Inferior parietal cortex (tissue), 1 donor: ENCODE measurements around the gene ZNF154.
A peak's percentile ranks its signal among the peaks of the same experiment; 100 is the strongest.
"Not testable (repeated sequence)": the region's sequence is repeated elsewhere in the genome, so short reads cannot be mapped to it uniquely, and the experiment has no call there.

ENCODE experiments used
- DNase-seq: peaks from one replicate; pipeline ENCODE4 v3.0.0-alpha.2; 2016; ENCODE audit errors: extremely low spot score

Gene ZNF154

DNA sequence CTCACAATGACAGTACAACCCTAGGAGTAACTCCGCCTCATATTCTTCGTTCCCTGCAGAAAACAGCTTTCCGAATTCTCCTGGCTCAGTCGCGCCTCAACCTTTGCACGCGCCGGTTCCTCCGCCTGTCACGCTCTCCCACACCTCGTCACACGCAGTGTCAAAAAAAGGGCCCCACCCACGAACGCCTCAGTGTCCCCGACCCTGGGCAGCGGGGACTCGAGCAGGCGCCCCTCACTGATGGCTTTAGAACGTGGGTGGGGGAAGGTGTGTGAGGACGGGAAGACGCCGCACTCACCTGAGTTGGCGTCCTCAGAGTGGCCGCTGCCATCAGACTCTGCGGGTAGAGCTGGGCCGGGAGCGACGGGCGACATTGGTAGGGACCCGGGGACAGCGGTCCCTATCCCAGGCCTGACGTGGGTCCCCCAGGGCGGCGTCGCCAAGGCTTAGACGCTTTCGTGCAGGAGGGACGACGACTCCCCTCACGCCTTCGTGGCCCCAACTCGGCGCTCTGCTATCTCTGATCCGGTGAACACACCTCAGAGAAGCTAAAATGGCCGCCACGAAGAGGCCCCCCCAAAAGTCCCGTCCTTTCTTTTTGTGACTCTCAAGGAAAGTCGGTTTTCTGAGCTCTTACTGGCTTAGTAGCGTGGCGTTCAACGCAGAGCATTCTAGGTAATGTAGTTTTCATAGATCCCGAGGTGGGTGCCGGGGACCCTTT, at the start of gene ZNF154:
ZNF154 (minus strand) TSS at position 564 of the 721 bp plus-strand sequence; CDS start at position 331, 233 bp downstream.
- DNase-seq = peak; percentile 75

DNA sequence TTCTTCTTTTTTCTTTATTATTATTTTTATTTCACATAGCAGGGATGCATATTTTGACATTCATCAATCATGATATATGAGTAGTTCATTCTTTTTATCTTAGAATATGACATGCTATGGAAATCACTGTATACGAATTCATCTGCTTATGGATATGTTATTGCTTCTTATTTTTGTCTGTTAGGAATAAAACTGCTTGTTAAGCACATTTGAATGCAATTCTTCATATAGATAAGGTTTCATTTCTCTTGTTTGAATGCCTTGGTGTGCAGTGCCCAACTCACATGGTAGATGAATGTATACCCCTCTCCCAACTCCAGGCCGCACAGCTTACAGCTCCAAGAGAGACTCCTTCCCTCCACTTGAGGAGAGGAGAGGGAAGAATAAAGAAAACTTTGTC, 48.9 kb upstream of the ZNF154 start:
- DNase-seq = no peak

DNA sequence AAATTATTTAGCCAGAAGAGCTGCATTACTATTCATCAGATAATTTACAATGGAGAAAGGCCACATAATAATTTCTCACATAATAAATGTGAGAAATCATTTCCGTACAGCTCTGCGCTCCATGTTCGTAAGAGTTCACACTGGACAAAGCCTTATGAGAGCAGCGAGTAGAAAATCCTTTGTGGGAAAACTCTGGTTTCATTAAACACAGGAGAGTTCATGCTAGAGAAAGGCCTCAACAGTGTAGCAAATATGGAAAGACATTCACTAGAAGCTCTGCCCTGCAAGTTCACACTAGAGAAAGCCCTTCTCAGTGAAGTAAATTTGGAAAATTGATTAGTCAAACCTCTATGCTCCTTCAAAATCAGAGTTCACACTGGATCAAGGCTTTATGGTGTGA, 46.0 kb upstream of the ZNF154 start:
- no peak for DNase-seq

DNA sequence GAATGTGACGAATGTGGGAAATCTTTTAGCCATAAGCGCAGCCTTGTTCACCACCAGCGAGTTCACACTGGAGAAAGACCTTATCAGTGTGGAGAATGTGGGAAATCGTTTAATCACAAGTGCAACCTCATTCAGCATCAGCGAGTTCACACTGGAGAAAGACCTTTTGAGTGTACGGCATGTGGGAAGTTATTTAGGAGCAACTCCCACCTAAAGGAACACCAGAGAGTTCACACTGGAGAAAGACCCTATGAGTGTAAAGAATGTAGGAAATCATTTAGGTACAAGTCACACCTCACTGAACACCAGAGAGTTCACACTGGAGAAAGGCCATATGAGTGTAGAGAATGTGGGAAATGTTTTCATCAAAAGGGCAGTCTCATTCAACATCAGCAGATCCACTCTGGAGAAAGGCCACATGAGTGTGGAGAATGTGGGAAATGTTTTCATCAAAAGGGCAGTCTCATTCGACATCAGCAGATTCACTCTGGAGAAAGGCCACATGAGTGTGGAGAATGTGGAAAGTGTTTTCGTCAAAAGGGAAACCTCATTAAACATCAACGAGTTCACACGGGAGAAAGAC, 45.2 kb upstream of the ZNF154 start:
- no peak for DNase-seq

DNA sequence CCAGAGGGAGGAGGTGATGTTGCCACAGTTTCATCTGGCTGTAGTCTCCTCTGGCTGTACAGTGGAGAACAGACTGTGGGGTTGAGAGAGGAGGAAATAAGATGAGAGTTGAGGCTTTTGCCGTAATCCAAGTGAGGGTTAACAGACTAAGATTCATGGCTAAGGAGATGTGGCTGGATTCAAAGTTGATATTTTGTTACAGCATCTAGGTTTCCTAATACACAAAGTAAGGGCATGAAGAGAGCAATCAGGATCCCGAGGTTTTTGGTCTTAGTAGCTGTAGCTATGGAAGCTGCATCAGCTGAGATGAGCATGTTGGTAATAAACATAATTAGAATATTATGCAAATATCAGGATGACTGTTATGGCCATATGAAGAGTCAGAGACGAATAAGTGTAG, 39.0 kb upstream of the ZNF154 start:
- no peak for DNase-seq

DNA sequence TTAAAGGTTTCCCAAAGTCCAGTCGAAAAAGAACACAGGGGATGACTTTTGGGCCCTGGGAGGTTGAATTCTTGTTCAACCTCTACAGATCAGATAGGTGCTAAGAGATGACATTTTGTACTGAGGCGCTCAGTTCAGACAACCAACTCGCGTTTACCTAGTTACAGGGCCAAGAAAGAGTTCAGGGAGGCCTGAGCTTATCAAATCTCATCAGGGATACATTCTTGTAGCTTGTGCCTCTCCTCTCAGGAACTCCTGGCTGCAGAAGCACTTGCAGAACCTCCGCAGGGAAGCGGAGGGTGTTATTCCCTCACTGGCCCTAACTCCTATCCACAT, 38.4 kb upstream of the ZNF154 start:
- DNase-seq = no peak

DNA sequence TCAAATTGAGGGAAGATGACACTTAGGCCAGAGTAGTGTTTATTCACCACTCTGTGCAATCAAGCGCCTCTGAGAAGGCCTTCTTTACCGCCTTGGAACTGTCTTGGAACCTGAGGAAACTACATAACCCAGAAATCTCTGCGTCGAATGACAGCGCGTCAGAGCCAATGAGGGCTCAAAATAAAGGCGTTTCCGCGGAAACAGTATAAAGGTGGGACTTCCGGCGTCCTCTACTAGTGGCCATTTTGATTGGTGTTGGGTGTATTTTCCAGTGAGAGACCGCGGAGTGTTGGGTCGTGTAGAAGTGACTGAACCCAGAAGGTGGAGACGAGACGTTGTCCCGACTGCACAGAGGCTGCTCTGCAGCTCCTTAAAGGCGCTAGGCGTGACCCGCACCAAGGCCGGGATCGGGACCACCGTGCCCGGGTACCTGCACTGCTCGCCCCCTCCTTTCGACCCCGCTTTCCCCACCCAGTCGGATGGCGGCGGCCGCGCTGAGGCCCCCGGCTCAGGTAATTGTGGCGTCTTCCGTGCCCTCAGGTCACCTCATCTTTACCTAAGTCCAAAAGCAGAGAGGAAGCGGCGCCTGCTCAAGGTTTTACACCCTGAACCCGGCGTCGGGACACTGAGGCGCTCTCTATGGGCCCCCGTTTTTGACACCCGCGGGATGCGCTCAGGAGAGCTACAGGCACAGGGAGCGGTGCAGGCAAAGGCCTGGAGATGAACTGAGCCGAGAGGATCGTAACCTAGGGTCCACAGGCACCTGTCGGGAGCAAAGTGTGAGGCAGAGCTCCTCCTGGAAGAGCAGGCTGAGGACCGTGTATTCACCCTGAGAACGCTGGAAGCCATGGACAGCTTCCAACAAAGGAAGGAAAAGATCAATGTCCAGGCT, 37.8 kb upstream of the ZNF154 start, which contains the start of gene ZNF776:
ZNF776 (plus strand) TSS at position 236 of the 892 bp plus-strand sequence; CDS start at position 480, 244 bp downstream.
- DNase-seq = peak; percentile 99

DNA sequence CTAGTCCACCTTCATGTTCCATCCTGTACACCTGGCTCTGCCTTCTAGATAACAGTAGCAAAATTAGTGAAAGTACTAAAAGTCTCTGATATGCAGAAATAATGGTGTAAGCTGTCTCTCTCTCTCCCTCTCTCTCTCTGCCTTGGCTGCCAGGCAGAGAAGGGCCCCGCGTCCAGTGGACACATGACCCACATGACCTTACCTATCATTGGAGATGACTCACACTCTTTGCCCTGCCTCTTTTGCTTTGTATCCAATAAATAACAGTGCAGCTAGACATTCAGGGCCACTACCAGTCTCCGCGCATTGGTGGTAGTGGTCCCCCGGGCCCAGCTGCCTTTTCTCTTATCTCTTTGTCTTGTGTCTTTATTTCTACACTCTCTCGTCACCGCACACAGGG, 29.8 kb upstream of the ZNF154 start:
- DNase-seq = not testable (repeated sequence)

DNA sequence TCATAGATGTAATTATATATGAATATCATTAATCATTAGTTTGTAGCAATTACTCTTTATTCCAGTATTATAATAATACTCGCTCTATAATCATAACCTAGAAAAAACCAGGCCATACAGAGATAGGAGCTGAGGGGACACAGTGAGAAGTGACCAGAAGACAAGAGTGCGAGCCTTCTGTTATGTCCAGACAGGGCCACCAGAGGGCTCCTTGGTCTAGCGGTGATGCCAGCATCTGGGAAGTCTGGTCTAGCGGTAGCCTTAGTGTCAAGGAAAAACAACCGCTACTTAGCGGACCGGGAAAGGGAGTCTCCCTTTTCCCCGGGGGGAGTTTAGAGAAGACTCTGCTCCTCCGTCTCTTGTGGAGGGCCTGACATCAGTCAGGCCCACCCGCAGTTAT, 29.3 kb upstream of the ZNF154 start:
- peak; percentile 19 for DNase-seq

DNA sequence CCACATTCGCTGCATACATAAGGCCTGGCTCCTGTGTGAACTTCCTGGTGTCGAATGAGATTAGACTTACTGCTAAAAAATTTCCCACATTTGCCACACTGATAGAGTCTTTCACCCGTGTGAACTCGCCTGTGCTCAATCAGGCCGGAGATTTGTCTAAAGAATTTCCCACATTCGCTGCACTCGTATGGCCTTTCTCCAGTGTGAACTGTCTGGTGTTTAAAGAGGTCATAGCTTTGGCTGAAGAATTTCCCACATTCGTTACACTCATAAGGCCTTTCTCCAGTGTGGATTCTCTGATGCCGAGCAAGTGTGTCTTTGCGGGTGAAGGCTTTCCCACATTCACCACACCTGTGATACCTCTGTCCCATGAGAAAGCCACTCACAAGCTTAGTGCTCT, 11.9 kb upstream of the ZNF154 start:
- no peak for DNase-seq

DNA sequence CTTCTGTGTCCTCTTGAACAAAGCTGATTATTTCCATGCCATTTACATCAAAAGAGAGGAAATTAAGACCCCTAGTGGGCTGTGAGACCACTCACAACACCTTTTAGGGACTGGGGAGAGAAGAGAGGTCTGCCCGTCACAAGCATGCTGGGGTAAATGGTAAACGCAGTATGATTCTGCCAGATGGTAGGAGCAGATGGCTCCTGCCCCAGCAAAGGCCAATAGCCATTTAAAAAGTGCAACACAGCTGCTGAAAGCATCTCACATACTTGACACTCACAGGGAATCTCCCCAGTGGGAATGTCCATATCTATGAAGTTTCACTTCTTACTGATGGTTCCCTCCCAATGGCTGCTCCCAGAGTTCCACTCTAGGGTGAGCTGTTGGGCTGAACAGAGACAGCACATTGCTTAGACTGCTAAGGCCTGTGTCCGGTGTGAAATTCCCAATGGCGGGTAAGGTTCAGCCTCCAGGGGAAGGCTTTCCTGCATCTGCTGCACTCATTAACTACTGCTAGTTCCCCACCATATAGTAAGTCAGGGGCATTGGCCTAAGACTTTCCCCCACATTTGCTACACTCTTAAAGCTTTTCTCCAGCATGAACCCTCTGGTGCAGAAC, 11.0 kb upstream of the ZNF154 start:
- DNase-seq = no peak

DNA sequence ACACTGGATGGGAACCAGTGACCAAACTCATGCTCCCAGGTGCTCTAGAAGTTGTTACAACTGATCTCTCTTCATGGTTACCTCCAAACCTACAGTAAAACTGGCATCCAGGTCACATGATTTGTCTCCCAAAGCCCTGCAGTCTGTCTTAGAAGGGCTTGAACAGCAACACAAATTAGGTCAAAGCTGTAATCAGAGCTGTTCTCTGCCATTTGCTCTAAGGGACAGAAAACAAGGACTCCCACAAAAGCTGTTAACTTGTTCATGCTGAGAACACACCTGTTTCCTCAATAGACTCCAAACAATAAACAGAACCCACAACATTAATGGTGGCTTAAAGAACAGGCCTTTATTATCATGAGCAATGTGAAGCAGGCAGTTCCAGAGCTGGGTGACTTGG, 10.4 kb upstream of the ZNF154 start:
- no peak for DNase-seq

DNA sequence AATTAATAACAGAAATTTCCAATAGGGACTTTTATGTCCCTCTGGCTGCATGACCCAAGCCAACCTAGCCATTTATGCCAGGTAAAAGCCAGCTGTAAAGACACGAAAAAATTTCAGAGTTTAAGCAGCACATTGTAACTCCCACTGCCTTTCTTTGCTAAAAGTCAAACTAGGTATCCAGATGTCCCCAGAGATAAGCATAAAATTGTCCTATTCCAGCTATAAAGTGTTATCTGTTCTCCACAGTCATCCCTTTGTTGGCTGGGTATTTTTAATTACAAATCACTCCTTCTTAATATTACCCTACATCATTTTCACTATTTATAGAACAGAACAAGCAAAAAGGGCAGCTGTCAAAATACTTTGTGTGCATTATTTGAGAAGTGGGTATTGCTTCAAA, 3.2 kb upstream of the ZNF154 start:
- no peak for DNase-seq

DNA sequence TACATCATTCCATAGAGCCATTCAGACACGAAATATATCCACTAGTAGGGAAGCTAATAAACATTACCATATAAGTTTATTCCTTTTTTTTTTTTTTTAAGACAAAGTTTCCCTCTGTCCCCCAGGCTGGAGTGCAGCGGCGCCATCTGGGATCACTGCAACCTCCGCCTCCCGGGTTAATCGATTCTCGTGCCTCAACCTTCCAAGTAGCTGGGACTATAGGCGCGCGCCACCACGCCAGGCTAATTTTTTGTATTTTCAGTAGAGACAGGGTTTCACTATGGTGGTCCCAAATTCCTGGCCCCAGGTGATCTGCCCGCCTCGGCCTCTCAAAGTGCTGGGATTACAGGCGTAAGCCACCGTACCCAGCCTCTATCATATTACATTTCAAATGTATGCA, 612 bp upstream of the ZNF154 start:
- DNase-seq = no peak

DNA sequence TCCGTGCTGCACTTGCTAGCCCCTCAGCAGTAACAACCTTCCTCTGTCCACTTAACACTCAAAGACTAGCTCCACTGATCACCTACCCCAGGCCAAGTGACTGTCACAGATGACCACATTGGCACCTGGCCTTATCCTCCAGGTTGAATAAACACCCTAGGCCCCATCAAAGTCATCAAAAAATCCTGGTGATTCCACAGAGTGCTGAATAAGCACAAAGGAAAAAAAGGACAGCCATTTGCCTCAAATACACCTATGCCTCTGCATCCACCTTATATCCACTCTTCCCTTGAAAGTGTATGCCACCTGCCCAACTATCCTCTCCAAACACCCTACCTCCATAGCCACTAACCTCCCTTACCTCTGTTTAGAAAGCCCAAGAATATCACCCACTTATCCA, 2.7 kb downstream of the ZNF154 start:
- DNase-seq = no peak

DNA sequence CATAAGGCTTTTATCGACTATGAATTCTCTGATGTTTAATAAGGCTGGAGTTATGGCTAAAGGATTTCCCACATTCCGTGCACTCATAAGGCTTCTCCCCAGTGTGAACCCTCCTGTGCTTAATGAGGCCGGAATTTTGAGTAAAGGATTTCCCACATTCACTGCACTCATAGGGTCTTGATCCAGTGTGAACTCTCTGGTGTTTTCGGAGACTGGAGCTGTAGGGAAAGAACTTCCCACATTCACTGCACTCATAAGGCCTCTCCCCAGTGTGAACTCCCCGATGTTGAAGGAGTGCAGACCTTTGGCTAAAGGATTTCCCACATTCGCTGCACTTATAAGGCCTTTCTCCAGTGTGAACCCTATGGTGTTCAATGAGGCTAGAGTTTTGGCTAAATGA, 7.4 kb downstream of the ZNF154 start:
- no peak for DNase-seq

DNA sequence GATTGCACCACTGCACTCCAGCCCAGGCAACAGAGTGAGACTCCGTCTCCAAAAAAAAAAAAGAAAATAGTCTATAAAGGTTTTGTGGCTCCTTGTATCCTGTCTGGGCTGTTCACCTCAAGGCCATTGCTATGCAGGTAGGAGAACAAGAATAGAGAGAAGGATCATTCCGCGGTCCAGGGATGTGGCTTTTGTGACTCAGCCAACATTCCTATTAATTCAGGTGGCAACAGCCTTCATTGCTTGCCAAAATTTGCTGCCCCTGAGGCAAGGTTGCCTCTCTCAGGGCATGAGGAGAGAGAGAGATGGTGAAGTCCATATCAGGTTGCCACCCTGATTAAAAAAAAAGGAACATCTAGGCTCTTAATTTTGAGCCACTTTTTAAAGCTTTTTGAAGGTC, 19.3 kb downstream of the ZNF154 start:
- no peak for DNase-seq

DNA sequence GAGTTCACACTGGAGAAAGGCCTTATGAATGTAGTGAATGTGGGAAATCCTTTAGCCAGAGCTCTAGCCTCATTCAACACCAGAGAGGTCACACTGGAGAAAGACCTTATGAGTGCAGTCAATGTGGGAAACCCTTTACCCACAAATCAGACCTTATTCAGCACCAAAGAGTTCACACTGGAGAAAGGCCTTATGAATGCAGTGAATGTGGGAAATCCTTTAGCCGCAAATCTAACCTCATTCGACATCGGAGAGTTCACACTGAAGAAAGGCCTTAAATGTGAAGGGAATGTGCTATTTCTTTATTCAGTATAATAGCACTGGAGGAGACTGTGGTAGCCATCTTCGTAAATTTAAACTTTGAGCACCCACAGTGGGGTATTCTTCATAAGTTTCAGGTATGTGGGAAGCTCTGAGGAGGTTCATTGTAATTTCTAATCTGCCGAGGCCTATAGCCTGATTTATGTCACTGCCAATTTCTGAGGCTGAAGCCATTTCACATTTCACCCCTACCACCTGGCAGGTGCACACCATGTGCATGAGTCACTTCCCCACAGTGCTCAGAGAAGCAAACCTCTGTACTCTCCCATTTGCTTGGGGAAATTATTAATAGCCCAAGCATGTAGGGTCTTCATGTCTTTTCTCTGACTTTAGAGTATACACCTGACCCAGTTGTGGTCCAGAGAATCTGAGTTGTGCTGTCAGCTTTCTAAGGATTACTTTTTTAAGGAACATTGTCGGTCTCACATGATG, 20.8 kb downstream of the ZNF154 start:
- no peak for DNase-seq

DNA sequence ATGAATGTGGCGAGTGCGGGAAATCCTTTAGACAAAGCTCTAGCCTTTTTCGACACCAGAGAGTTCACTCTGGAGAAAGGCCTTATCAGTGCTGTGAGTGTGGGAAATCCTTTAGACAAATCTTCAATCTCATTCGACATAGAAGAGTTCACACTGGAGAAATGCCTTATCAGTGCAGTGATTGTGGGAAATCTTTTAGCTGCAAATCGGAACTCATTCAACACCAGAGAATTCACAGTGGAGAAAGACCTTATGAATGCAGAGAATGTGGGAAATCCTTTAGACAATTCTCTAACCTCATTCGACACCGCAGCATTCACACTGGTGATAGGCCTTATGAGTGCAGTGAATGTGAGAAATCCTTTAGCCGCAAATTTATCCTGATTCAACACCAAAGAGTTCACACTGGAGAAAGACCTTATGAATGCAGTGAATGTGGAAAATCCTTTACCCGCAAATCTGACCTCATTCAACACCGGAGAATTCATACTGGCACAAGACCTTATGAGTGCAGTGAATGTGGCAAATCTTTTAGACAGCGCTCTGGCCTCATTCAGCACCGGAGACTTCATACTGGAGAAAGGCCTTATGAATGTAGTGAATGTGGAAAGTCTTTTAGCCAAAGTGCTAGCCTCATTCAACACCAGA, 21.5 kb downstream of the ZNF154 start:
- DNase-seq = no peak

DNA sequence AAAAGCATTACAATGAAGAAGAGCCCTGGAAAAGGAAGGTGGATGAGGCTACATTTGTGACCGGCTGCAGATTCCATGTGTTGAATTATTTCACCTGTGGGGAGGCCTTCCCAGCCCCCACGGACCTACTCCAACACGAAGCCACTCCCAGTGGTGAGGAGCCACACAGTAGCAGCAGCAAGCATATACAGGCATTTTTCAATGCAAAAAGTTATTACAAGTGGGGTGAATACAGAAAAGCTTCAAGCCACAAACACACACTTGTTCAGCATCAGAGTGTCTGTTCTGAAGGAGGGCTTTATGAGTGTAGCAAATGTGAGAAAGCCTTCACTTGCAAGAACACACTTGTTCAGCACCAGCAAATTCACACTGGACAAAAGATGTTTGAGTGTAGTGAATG, 22.3 kb downstream of the ZNF154 start:
- no peak for DNase-seq

DNA sequence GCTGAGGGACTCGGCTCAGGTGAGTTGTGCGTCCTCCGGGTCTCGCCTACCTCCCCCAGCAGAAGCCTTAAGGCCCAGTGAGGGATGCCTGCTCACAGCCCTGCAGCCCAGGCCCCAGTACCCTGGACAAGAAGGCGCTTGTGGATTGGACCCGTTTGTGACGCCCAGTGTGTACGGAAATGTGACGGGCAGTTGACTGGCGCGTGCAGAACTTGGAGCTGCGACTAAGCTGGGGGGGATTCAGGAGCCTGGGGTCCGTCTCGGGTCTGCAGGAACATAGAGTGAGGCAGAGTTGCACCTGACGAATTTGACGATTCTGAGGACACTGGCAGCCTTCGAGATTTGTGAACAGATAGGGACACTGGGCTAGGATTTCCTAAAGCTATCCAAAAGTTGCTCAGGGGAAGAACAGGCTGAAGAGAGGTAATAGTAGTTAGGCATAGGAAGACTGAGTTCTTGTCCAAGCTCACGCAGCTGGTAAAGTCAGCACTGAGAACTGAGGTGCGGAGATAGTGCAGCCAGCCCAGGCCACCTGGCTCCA, 26.7 kb downstream of the ZNF154 start:
- DNase-seq = no peak
